GM12874 (cell line): ENCODE data around the gene MGAT4B.

Experiments
- CTCF ChIP-seq: IDR thresholded peaks from 2 replicates; pipeline ENCODE4 v1.5.1; 2011; ENCODE audit warnings: low read depth, mild to moderate bottlenecking, control low read depth, low read length, moderate library complexity; ENCODE audit not compliant: insufficient read depth

MGAT4B gene

GRCh38 chr5:179749857-179750508 lies 56.7 kb downstream of the MGAT4B start:
- no peak for TF ChIP-seq CTCF

- TF ChIP-seq CTCF = no peak
These were observed 58.9 kb downstream of the MGAT4B start for GRCh38 chr5:179747811-179748210.
